H9 (cell line): Measurements from ENCODE around the gene ESPNL. TPM values are rescaled to one million over a fixed set of nuclear protein-coding genes. Genes with fewer than 3 reads are reported as not detected.
A peak's percentile ranks its signal among the peaks of the same experiment; 100 is the strongest.

ENCODE experiments used
- DNase-seq: peaks from one replicate; pipeline ENCODE4 v3.0.0-alpha.2; 2017
- H2AFZ ChIP-seq: one replicate; pipeline ENCODE4 v1.6.1; 2013; ENCODE audit warnings: mild to moderate bottlenecking, low read length, control low read depth, moderate library complexity
- H2AK5ac ChIP-seq: 2 replicates; pipeline ENCODE4 v1.6.1; 2013; ENCODE audit warnings: low read length, control low read depth, mixed read lengths; ENCODE audit not compliant: insufficient read length
- H2BK120ac ChIP-seq: one replicate; pipeline ENCODE4 v1.6.1; 2013; ENCODE audit warnings: low read depth, mild to moderate bottlenecking, low read length, control low read depth, inconsistent platforms; ENCODE audit not compliant: poor library complexity, severe bottlenecking
- H2BK12ac ChIP-seq: 2 replicates; pipeline ENCODE4 v1.6.1; 2013; ENCODE audit warnings: low read length, control low read depth, mixed read lengths, low read depth; ENCODE audit not compliant: insufficient read length
- H2BK15ac ChIP-seq: 2 replicates; pipeline ENCODE4 v1.6.1; 2013; ENCODE audit warnings: low read depth, low read length, control low read depth
- H2BK20ac ChIP-seq: one replicate; pipeline ENCODE4 v1.6.1; 2013; ENCODE audit warnings: low read depth, mild to moderate bottlenecking, low read length, control low read depth, inconsistent platforms; ENCODE audit not compliant: poor library complexity, severe bottlenecking
- H2BK5ac ChIP-seq: 2 replicates; pipeline ENCODE4 v1.6.1; 2013; ENCODE audit warnings: low read length, control low read depth, mixed read lengths; ENCODE audit not compliant: insufficient read length
- H3K14ac ChIP-seq: 2 replicates; pipeline ENCODE4 v1.6.1; 2013; ENCODE audit warnings: low read length, control low read depth; ENCODE audit not compliant: insufficient read depth
- H3K18ac ChIP-seq: 2 replicates; pipeline ENCODE4 v1.6.1; 2013; ENCODE audit warnings: low read depth, mild to moderate bottlenecking, mixed read lengths, low read length, control low read depth; ENCODE audit not compliant: insufficient read length
- H3K23ac ChIP-seq: 2 replicates; pipeline ENCODE4 v1.6.1; 2013; ENCODE audit warnings: low read length, control low read depth, mixed read lengths, low read depth; ENCODE audit not compliant: insufficient read length
- H3K23me2 ChIP-seq: 2 replicates; pipeline ENCODE4 v1.6.1; 2013; ENCODE audit warnings: low read depth, mild to moderate bottlenecking, mixed read lengths, low read length, control low read depth; ENCODE audit not compliant: insufficient read length, poor library complexity, severe bottlenecking
- H3K27ac ChIP-seq: 2 replicates; pipeline ENCODE4 v1.5.1; 2013; ENCODE audit warnings: low read length, control low read depth, mixed read lengths, low read depth; ENCODE audit not compliant: insufficient read length
- H3K27me3 ChIP-seq: 2 replicates; pipeline ENCODE4 v1.6.1; 2013; ENCODE audit warnings: low read length, control low read depth, inconsistent platforms; ENCODE audit not compliant: insufficient read depth
- H3K4ac ChIP-seq: 2 replicates; pipeline ENCODE4 v1.6.1; 2013; ENCODE audit warnings: low read depth, mild to moderate bottlenecking, control low read depth, inconsistent platforms, low read length, moderate library complexity
- H3K4me1 ChIP-seq: 2 replicates; pipeline ENCODE4 v1.6.1; 2013; ENCODE audit warnings: low read length, control low read depth, inconsistent platforms; ENCODE audit not compliant: insufficient read depth
- H3K4me2 ChIP-seq: 2 replicates; pipeline ENCODE4 v1.6.1; 2013; ENCODE audit warnings: low read length, control low read depth, mixed read lengths; ENCODE audit not compliant: insufficient read length, insufficient read depth
- H3K56ac ChIP-seq: 2 replicates; pipeline ENCODE4 v1.6.1; 2013; ENCODE audit warnings: low read depth, mild to moderate bottlenecking, mixed read lengths, low read length, control low read depth; ENCODE audit not compliant: insufficient read length
- H3K79me1 ChIP-seq: 2 replicates; pipeline ENCODE4 v1.6.1; 2013; ENCODE audit warnings: low read depth, mild to moderate bottlenecking, moderate library complexity, low read length, control low read depth, inconsistent platforms; ENCODE audit not compliant: insufficient read depth, poor library complexity, severe bottlenecking
- H3K79me2 ChIP-seq: 2 replicates; pipeline ENCODE4 v1.6.1; 2013; ENCODE audit warnings: low read length, control low read depth, inconsistent platforms; ENCODE audit not compliant: insufficient read depth
- H3K9ac ChIP-seq: 2 replicates; pipeline ENCODE4 v1.6.1; 2013; ENCODE audit warnings: low read length, control low read depth, mixed read lengths; ENCODE audit not compliant: insufficient read length; ENCODE audit errors: extremely low read depth
- H3K9me3 ChIP-seq: one replicate; pipeline ENCODE4 v1.6.1; 2013; ENCODE audit warnings: low read depth, low read length, inconsistent platforms; ENCODE audit not compliant: control insufficient read depth
- H3T11ph ChIP-seq: one replicate; pipeline ENCODE4 v1.6.1; 2013; ENCODE audit warnings: mild to moderate bottlenecking, low read length, control low read depth, inconsistent platforms
- H4K20me1 ChIP-seq: one replicate; pipeline ENCODE4 v1.6.1; 2013; ENCODE audit not compliant: control insufficient read depth, insufficient read length, insufficient read depth
- H4K5ac ChIP-seq: 2 replicates; pipeline ENCODE4 v1.6.1; 2013; ENCODE audit warnings: low read depth, mild to moderate bottlenecking, mixed read lengths, low read length, control low read depth; ENCODE audit not compliant: insufficient read length
- H4K8ac ChIP-seq: replicated peaks from 2 replicates; pipeline ENCODE4 v1.6.1; 2013; ENCODE audit warnings: low read length, control low read depth, mixed read lengths, low read depth; ENCODE audit not compliant: insufficient read length
- H4K91ac ChIP-seq: 2 replicates; pipeline ENCODE4 v1.6.1; 2013; ENCODE audit warnings: low read depth, mild to moderate bottlenecking, moderate library complexity, mixed read lengths, low read length, control low read depth; ENCODE audit not compliant: insufficient read length
- H3K27ac Mint-ChIP-seq, 3 experiments: 2 replicates in 2 of 3; 3 replicates in 1 of 3; pipeline ENCODE4 v1.8.0; 2020 to 2021; ENCODE audit warnings: mixed read lengths in 3 of 3, mild to moderate bottlenecking in 1 of 3, moderate library complexity in 1 of 3
- H3K27me3 Mint-ChIP-seq: 2 replicates; pipeline ENCODE4 v1.8.0; 2021; ENCODE audit warnings: low read depth, mild to moderate bottlenecking, moderate library complexity, mixed read lengths
- H3K36me3 Mint-ChIP-seq, 3 experiments: 2 replicates in 2 of 3; 3 replicates in 1 of 3; pipeline ENCODE4 v1.8.0; 2020 to 2021; ENCODE audit warnings: low read depth in 3 of 3, mixed read lengths in 3 of 3; ENCODE audit not compliant: insufficient read depth in 1 of 3
- H3K4me1 Mint-ChIP-seq, 2 experiments: 2 replicates each; pipeline ENCODE4 v1.8.0; 2020; ENCODE audit warnings: mixed read lengths in 2 of 2
- H3K4me3 Mint-ChIP-seq, 2 experiments: 2 replicates in 1 of 2; 3 replicates in 1 of 2; pipeline ENCODE4 v1.8.0; 2020 to 2021; ENCODE audit warnings: mild to moderate bottlenecking in 2 of 2, mixed read lengths in 2 of 2, moderate library complexity in 1 of 2
- H3K9me3 Mint-ChIP-seq, 2 experiments: 2 replicates in 1 of 2; 3 replicates in 1 of 2; pipeline ENCODE4 v1.8.0; 2020; ENCODE audit warnings: mild to moderate bottlenecking in 2 of 2, mixed read lengths in 2 of 2, moderate library complexity in 1 of 2
- WGBS: extraction: QIAGEN DNeasy Blood & Tissue Kit; methylation state at CpG from one replicate; pipeline ENCODE4 v1.1.7; 2013; ENCODE audit warnings: missing lambda C conversion rate, low lambda C conversion rate, mixed read lengths; ENCODE audit not compliant: insufficient read length; ENCODE audit errors: extremely low coverage; 5-methylcytosine and 5-hydroxymethylcytosine counted together
- total RNA-seq: library from RNA; stranded (reverse); gene quantifications from 2 replicates; pipeline ENCODE4 v1.2.1, GENCODE V29; 2021
- TF ChIP-seq, protein P1 (sequence below): fragments of 200-600 bp; sonication (generic); conservative IDR thresholded peaks from 3 replicates; pipeline ENCODE4 v1.8.0; 2021; ENCODE audit warnings: antibody characterized with exemption, mild to moderate bottlenecking

ESPNL gene
- total RNA-seq, 1 experiment from 2014 or later: 0.17 TPM

DNA sequence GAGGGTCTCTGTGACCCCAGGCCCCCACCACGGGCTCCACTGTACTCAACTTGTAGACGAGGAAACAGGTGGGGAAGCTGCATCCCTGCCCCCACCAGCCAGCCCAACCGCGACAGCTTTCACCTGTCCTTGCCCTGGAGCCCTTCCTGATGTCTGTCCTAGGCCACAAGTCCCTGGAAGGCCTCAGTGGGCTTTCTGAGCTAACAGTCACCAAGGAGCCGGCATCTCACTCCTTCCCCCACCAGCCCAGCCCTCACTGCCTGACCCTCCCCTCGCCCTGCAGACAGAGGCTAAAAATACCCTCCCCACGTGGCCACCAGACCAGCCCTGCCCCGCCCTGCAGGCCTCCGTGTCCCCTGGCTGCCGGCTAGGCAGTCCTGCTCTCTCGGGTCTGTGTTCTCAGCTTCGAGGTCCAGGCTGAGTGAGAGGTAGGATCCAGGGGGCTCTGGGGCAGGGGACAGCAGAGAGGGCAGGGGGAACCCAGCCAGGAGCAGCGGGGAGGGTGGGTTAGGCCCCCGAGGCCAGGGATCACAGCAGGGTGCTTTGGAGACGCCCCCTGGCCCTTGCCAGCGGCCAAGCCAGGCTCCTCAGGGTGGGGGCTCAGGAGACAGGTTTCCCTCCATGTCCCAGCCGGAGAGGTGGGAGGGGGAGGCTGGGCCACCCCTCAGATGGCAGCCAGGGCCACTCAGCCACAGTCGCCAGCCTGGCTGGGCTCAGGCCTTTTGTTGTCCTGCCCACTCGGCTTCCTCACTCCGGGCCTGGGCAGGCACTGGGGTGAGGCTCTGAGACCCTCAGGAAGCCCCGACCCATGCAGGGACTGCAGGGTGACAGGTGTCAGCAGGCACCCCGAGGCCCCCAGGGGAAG lies 38.4 kb downstream of the ESPNL start, which contains the start of gene KLHL30:
Gene KLHL30, plus strand, starts transcription at position 338 of the 865 bp plus-strand sequence. CDS start 2,087 bp downstream, outside the sequence.
- no peak within 1 kb of the TSS for H2AFZ ChIP-seq
- no peaks in the 10 kb centered on the region for H3K4me1 ChIP-seq
- no peak within 1 kb of the TSS for H3K27ac ChIP-seq
- no peak within 1 kb of the TSS for H2BK12ac ChIP-seq
- no peak within 1 kb of the TSS for H2BK5ac ChIP-seq
- H3K79me1 ChIP-seq: no peaks in the 10 kb centered on the region
- H3K4me2 ChIP-seq: no peak within 1 kb of the TSS
- Mint-ChIP-seq H3K4me3 (no peak within 1 kb of the TSS), H3K27me3 (no peaks in the 10 kb centered on the region; the same call in 1 of the 2 replicates), H3K36me3 (no peaks in the 10 kb centered on the region), H3K4me1 (no peaks in the 10 kb centered on the region), H3K9me3 (no peaks in the 10 kb centered on the region), H3K27ac (peak within 1 kb of the TSS in 1 of 3 experiments; percentile 85; a peak in 1 of 7 replicates)
- H4K91ac ChIP-seq: no peak within 1 kb of the TSS
- H2BK120ac ChIP-seq: no peak within 1 kb of the TSS
- H3K23me2 ChIP-seq: no peaks in the 10 kb centered on the region
- H3K27me3 ChIP-seq: no peaks in the 10 kb centered on the region
- DNase-seq: no peak
- no peak within 1 kb of the TSS for H2BK20ac ChIP-seq
- H4K5ac ChIP-seq: no peak within 1 kb of the TSS
- no peaks in the 10 kb centered on the region for H3K9me3 ChIP-seq
- H2AK5ac ChIP-seq: no peak within 1 kb of the TSS
- TF ChIP-seq, protein P1, sequence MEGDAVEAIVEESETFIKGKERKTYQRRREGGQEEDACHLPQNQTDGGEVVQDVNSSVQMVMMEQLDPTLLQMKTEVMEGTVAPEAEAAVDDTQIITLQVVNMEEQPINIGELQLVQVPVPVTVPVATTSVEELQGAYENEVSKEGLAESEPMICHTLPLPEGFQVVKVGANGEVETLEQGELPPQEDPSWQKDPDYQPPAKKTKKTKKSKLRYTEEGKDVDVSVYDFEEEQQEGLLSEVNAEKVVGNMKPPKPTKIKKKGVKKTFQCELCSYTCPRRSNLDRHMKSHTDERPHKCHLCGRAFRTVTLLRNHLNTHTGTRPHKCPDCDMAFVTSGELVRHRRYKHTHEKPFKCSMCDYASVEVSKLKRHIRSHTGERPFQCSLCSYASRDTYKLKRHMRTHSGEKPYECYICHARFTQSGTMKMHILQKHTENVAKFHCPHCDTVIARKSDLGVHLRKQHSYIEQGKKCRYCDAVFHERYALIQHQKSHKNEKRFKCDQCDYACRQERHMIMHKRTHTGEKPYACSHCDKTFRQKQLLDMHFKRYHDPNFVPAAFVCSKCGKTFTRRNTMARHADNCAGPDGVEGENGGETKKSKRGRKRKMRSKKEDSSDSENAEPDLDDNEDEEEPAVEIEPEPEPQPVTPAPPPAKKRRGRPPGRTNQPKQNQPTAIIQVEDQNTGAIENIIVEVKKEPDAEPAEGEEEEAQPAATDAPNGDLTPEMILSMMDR: no peak
- H3K18ac ChIP-seq: no peak within 1 kb of the TSS
- WGBS: no CpG with 5 or more reads among the region's 22 CpGs
- no peak within 1 kb of the TSS for H3K56ac ChIP-seq
- no peak within 1 kb of the TSS for H3K4ac ChIP-seq
- no peak within 1 kb of the TSS for H3T11ph ChIP-seq
- H4K8ac ChIP-seq: no peak within 1 kb of the TSS
- no peak within 1 kb of the TSS for H3K9ac ChIP-seq
- H4K20me1 ChIP-seq: peaks cover 2% of the 10 kb centered on the region
- no peak within 1 kb of the TSS for H3K23ac ChIP-seq
- H2BK15ac ChIP-seq: no peak within 1 kb of the TSS
- no peak within 1 kb of the TSS for H3K14ac ChIP-seq
- H3K79me2 ChIP-seq: no peaks in the 10 kb centered on the region
